ENCODE data around the gene MYCBPAP.

Gene MYCBPAP

DNA sequence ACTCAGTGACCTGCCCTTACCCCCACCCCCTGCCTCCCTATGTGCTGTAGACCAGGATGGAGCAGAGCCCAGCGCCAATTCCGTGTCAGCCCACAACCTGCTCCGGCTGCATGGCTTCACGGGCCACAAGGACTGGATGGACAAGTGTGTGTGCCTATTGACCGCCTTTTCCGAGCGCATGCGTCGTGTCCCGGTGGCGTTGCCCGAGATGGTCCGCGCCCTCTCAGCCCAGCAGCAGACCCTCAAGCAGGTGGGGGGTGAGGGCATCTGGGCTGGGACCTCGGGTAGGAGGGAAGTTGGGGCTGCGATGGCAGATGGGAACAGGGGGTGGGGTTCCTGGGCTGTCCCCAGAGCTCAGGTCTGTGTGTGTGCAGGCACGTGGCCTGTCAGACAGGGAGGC, 46.0 kb downstream of the MYCBPAP start:
- TF ChIP-seq, protein P1, sequence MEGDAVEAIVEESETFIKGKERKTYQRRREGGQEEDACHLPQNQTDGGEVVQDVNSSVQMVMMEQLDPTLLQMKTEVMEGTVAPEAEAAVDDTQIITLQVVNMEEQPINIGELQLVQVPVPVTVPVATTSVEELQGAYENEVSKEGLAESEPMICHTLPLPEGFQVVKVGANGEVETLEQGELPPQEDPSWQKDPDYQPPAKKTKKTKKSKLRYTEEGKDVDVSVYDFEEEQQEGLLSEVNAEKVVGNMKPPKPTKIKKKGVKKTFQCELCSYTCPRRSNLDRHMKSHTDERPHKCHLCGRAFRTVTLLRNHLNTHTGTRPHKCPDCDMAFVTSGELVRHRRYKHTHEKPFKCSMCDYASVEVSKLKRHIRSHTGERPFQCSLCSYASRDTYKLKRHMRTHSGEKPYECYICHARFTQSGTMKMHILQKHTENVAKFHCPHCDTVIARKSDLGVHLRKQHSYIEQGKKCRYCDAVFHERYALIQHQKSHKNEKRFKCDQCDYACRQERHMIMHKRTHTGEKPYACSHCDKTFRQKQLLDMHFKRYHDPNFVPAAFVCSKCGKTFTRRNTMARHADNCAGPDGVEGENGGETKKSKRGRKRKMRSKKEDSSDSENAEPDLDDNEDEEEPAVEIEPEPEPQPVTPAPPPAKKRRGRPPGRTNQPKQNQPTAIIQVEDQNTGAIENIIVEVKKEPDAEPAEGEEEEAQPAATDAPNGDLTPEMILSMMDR (IDR thresholded peaks at IDR 0.05; ENCODE audit: low read depth, low read length, missing control alignments): no peak
- in situ Hi-C loops (cut with HindIII; ENCODE audit: low pct_ligation_motif_present, low sequenced_read_pairs): loop anchor here (25.0 kb wide), 1 partner anchor 133 kb away; no protein-coding TSS in a partner anchor
- Histone ChIP-seq H3K27ac (no peak overlapping the region), H3K27me3 (replicated peaks) (peaks cover 21% of the 10 kb centered on the region), H3K36me3 (replicated peaks) (peaks cover 3% of the 10 kb centered on the region), H3K4me3 (ENCODE audit: low read depth, low read length) (no peak overlapping the region)
- DNase-seq: no peak

DNA sequence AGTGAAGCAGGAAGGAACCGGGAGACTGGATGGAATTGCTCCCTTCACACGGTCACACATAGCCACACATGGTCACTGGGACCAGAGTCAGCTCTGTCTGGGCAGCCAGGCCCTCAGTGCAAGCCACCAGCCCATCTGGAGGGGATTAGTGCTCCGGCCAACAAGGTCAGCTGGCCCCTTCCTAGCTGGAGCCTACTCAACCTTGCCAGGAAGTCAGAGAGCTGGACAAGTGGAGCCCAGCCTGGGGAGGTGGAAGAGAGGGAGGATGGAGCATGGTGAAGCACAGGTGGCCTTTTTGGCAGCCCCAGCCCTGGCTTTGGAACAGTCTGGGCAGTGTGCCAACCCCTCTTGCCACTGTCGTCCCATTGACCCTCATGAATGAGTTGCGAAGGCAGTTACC, 48.6 kb downstream of the MYCBPAP start:
- peaks cover 37% of the 10 kb centered on the region for H3K27me3 ChIP-seq (replicated peaks)
- H3K36me3 ChIP-seq (replicated peaks): no peaks in the 10 kb centered on the region
- no peak for DNase-seq
- TF ChIP-seq, protein P1 (IDR thresholded peaks at IDR 0.05; ENCODE audit: low read depth, low read length, missing control alignments): no peak
- no peak overlapping the region for H3K4me3 ChIP-seq (ENCODE audit: low read depth, low read length)
- H3K27ac ChIP-seq: no peak overlapping the region
- in situ Hi-C loops (cut with HindIII; ENCODE audit: low pct_ligation_motif_present, low sequenced_read_pairs): loop anchor here (25.0 kb wide), 1 partner anchor 130 kb away; no protein-coding TSS in a partner anchor

DNA sequence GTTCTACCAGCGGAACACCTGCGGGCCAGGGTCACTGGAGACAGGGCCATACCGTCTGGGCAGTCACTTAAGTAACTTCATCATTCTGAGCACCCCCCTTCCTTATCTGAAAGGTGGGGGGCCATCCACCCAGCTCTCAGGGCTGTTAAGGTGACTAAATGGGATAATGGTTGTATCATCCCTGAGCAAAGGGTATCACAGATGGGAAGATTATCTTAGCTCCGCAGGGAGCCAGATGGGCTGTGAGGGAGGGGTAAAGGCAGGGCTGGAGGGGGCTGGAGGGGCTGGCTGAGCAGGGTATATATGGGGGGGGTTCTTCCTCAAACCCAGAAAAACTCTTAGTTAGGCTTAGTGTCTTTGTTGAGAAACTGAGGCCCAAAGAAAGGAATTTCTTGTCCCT, 49.4 kb downstream of the MYCBPAP start:
- no peak overlapping the region for H3K27ac ChIP-seq
- in situ Hi-C loops (cut with HindIII; ENCODE audit: low pct_ligation_motif_present, low sequenced_read_pairs): loop anchor here (25.0 kb wide), 1 partner anchor 130 kb away; no protein-coding TSS in a partner anchor
- H3K36me3 ChIP-seq (replicated peaks): no peaks in the 10 kb centered on the region
- H3K27me3 ChIP-seq (replicated peaks): peaks cover 43% of the 10 kb centered on the region
- no peak for DNase-seq
- TF ChIP-seq, protein P1 (IDR thresholded peaks at IDR 0.05; ENCODE audit: low read depth, low read length, missing control alignments): no peak
- H3K4me3 ChIP-seq (ENCODE audit: low read depth, low read length): no peak overlapping the region

DNA sequence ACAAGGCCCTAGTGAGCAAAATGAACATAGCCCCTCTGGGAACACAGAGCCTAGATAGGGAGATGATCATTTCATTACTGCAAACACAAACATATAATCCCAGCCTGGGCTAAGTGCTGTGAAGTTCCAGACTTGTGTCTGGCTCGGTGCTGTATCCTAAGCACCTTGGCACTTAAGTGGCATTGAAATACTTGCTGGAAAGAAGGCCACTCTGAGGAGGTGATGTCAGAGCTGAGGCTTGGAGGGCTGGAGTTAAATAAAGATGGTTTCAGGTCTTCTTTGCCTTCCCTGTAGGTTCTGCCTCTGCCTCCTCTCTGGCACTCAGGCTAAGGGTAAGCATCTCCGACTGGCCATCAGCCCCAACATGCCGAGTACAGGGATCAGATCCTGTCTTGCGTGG, 49.9 kb downstream of the MYCBPAP start:
- in situ Hi-C loops (cut with HindIII; ENCODE audit: low pct_ligation_motif_present, low sequenced_read_pairs): loop anchor here (25.0 kb wide), 1 partner anchor 129 kb away; no protein-coding TSS in a partner anchor

DNA sequence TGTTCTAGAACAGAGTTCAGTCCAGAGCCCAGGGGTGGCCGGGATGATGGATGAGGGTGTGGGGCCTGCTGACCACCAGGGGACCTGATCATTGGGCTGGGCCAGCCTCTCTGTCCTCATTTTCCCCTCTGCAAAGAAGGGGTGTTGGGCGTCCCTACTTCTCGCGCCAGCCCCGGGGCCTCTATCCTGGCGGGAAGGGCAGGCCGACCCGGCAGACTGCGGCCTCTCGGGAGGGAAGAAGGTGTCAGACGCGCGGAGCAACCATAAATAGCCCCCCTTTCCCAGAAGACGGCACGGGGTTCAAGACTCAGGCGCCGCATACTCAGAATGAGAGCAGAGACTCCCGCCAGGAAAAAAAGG, 50.3 kb downstream of the MYCBPAP start:
- in situ Hi-C loops (cut with HindIII; ENCODE audit: low pct_ligation_motif_present, low sequenced_read_pairs): loop anchor here (25.0 kb wide), 1 partner anchor 129 kb away; no protein-coding TSS in a partner anchor
- no peak overlapping the region for H3K27ac ChIP-seq
- TF ChIP-seq, protein P1 (IDR thresholded peaks at IDR 0.05; ENCODE audit: low read depth, low read length, missing control alignments): no peak
- no peaks in the 10 kb centered on the region for H3K36me3 ChIP-seq (replicated peaks)
- no peak for DNase-seq
- H3K27me3 ChIP-seq (replicated peaks): peaks cover 53% of the 10 kb centered on the region
- H3K4me3 ChIP-seq (ENCODE audit: low read depth, low read length): no peak overlapping the region

More for the DNA sequence above, 49.9 kb downstream of the MYCBPAP start:
- no peak overlapping the region for H3K27ac ChIP-seq
- no peak for DNase-seq
- TF ChIP-seq, protein P1 (IDR thresholded peaks at IDR 0.05; ENCODE audit: low read depth, low read length, missing control alignments): no peak
- no peaks in the 10 kb centered on the region for H3K36me3 ChIP-seq (replicated peaks)
- H3K4me3 ChIP-seq (ENCODE audit: low read depth, low read length): no peak overlapping the region
- H3K27me3 ChIP-seq (replicated peaks): peaks cover 48% of the 10 kb centered on the region
